GM08714 (cell line): ENCODE results near the gene STS.
"Not testable (repeated sequence)": the region's sequence is repeated elsewhere in the genome, so short reads cannot be mapped to it uniquely, and the experiment has no call there.

Source experiments
- H3K4me3 ChIP-seq: fragments of 200-500 bp; sonication (Bioruptor generic); 2 replicates; pipeline ENCODE4 v1.5.1; 2014; ENCODE audit warnings: mild to moderate bottlenecking, low read length, inconsistent platforms
- ZNF274 ChIP-seq: IDR thresholded peaks from 2 replicates; pipeline ENCODE4 v1.6.1; 2012; ENCODE audit warnings: mild to moderate bottlenecking, low read depth, low read length

The STS gene

GRCh38 chrX:7149411-7149810 lies 1.9 kb downstream of the STS start:
- H3K4me3 ChIP-seq = no peak overlapping the region
- no peak for TF ChIP-seq ZNF274

GRCh38 chrX:7153231-7153630 lies 5.7 kb downstream of the STS start:
- TF ChIP-seq ZNF274 = no peak
- no peak overlapping the region for H3K4me3 ChIP-seq

GRCh38 chrX:7154041-7154597 lies 6.6 kb downstream of the STS start:
- no peak overlapping the region for H3K4me3 ChIP-seq
- TF ChIP-seq ZNF274 = no peak

GRCh38 chrX:7155163-7155562 lies 7.7 kb downstream of the STS start:
- no peak for TF ChIP-seq ZNF274
- H3K4me3 ChIP-seq = no peak overlapping the region

- no peak overlapping the region for H3K4me3 ChIP-seq
- no peak for TF ChIP-seq ZNF274
Observed at GRCh38 chrX:7156879-7157278, 9.4 kb downstream of the STS start.

- no peak overlapping the region for H3K4me3 ChIP-seq
- no peak for TF ChIP-seq ZNF274
Observed at GRCh38 chrX:7158468-7158990, 11.0 kb downstream of the STS start.

GRCh38 chrX:7159149-7159861 lies 11.8 kb downstream of the STS start:
- no peak overlapping the region for H3K4me3 ChIP-seq
- TF ChIP-seq ZNF274 = no peak

GRCh38 chrX:7163146-7163677 lies 15.7 kb downstream of the STS start:
- H3K4me3 ChIP-seq = no peak overlapping the region
- no peak for TF ChIP-seq ZNF274

- no peak overlapping the region for H3K4me3 ChIP-seq
- TF ChIP-seq ZNF274 = no peak
Observed at GRCh38 chrX:7164174-7164573, 16.7 kb downstream of the STS start.

GRCh38 chrX:7168371-7168770 lies 20.9 kb downstream of the STS start:
- H3K4me3 ChIP-seq = no peak overlapping the region
- no peak for TF ChIP-seq ZNF274

GRCh38 chrX:7169627-7170026 lies 22.1 kb downstream of the STS start:
- no peak overlapping the region for H3K4me3 ChIP-seq
- no peak for TF ChIP-seq ZNF274

- no peak overlapping the region for H3K4me3 ChIP-seq
- TF ChIP-seq ZNF274 = no peak
Observed at GRCh38 chrX:7170898-7171297, 23.4 kb downstream of the STS start.

GRCh38 chrX:7178859-7179258 lies 31.3 kb downstream of the STS start:
- H3K4me3 ChIP-seq = not testable (repeated sequence)

- H3K4me3 ChIP-seq = no peak overlapping the region
- no peak for TF ChIP-seq ZNF274
Observed at GRCh38 chrX:7179446-7179845, 31.9 kb downstream of the STS start.

GRCh38 chrX:7184816-7185215 lies 37.3 kb downstream of the STS start:
- TF ChIP-seq ZNF274 = no peak
- H3K4me3 ChIP-seq = no peak overlapping the region

- H3K4me3 ChIP-seq = no peak overlapping the region
- no peak for TF ChIP-seq ZNF274
Observed at GRCh38 chrX:7188672-7189071, 41.2 kb downstream of the STS start.

- no peak overlapping the region for H3K4me3 ChIP-seq
- no peak for TF ChIP-seq ZNF274
Observed at GRCh38 chrX:7190157-7190556, 42.6 kb downstream of the STS start.
